ENCODE measurements around the gene RNF212B. TPM values are rescaled to one million over a fixed set of nuclear protein-coding genes. Genes with fewer than 3 reads are reported as not detected.
A peak's percentile ranks its signal among the peaks of the same experiment; 100 is the strongest.

RNF212B gene
- total and polyA plus RNA-seq, 2 of the 13 experiments (the other 11 are each of a cell fraction or from before 2014, with no cell fraction given) = 0.05 TPM; not detected in 1

GRCh38 chr14:23320584-23321571, 83.1 kb downstream of the RNF212B start, which contains the start of gene PABPN1 (continued):
- TF ChIP-seq JUND (CRISPR knock-in tag; IDR thresholded peaks at IDR 0.05) = no peak; the same call in 1 of the 2 replicates
- peak; percentile 80 for TF ChIP-seq PAWR (CRISPR knock-in tag; IDR thresholded peaks at IDR 0.05; ENCODE audit: borderline replicate concordance)
- TF ChIP-seq MED8 (CRISPR knock-in tag; IDR thresholded peaks at IDR 0.05; ENCODE audit: insufficient replicate concordance) = peak; percentile 81
- TF ChIP-seq, protein P1, sequence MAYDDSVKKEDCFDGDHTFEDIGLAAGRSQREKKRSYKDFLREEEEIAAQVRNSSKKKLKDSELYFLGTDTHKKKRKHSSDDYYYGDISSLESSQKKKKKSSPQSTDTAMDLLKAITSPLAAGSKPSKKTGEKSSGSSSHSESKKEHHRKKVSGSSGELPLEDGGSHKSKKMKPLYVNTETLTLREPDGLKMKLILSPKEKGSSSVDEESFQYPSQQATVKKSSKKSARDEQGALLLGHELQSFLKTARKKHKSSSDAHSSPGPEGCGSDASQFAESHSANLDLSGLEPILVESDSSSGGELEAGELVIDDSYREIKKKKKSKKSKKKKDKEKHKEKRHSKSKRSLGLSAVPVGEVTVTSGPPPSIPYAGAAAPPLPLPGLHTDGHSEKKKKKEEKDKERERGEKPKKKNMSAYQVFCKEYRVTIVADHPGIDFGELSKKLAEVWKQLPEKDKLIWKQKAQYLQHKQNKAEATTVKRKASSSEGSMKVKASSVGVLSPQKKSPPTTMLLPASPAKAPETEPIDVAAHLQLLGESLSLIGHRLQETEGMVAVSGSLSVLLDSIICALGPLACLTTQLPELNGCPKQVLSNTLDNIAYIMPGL (CRISPR knock-in tag; IDR thresholded peaks at IDR 0.05; ENCODE audit: borderline replicate concordance in 1 of 2, low read depth in 1 of 2) = peak; percentile 90 to 93
- no peak for TF ChIP-seq TCF7 (IDR thresholded peaks at IDR 0.05; ENCODE audit: low read depth)
- peak; percentile 98 for TF ChIP-seq ZFP36L1 (CRISPR knock-in tag; IDR thresholded peaks at IDR 0.05)
- TF ChIP-seq NCOR1 (IDR thresholded peaks at IDR 0.05; ENCODE audit: borderline replicate concordance, low read length) = peak; percentile 95
- peak; percentile 77; the same call in 1 of the 2 replicates for TF ChIP-seq ZNF569 (CRISPR knock-in tag; IDR thresholded peaks at IDR 0.05; ENCODE audit: borderline replicate concordance)
- peak; percentile 84 for TF ChIP-seq KDM4B (CRISPR knock-in tag; IDR thresholded peaks at IDR 0.05)
- TF ChIP-seq, protein P2, sequence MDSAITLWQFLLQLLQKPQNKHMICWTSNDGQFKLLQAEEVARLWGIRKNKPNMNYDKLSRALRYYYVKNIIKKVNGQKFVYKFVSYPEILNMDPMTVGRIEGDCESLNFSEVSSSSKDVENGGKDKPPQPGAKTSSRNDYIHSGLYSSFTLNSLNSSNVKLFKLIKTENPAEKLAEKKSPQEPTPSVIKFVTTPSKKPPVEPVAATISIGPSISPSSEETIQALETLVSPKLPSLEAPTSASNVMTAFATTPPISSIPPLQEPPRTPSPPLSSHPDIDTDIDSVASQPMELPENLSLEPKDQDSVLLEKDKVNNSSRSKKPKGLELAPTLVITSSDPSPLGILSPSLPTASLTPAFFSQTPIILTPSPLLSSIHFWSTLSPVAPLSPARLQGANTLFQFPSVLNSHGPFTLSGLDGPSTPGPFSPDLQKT (CRISPR knock-in tag; IDR thresholded peaks at IDR 0.05; ENCODE audit: borderline replicate concordance) = no peak
- peak; percentile 89 for TF ChIP-seq ZFP36L2 (CRISPR knock-in tag; IDR thresholded peaks at IDR 0.05)
- peak; percentile 99 for TF ChIP-seq TARDBP (CRISPR knock-in tag; IDR thresholded peaks at IDR 0.05)
- TF ChIP-seq JDP2 (CRISPR knock-in tag; IDR thresholded peaks at IDR 0.05; ENCODE audit: borderline replicate concordance) = peak; percentile 61; the same call in 1 of the 2 replicates
- TF ChIP-seq ZNF639 (CRISPR knock-in tag; conservative IDR thresholded peaks at IDR 0.05) = peak; percentile 96
- no peak; the same call in 1 of the 2 replicates for TF ChIP-seq ZNF33A (CRISPR knock-in tag; IDR thresholded peaks at IDR 0.05; ENCODE audit: borderline replicate concordance)
- TF ChIP-seq ZNF496 (CRISPR knock-in tag; IDR thresholded peaks at IDR 0.05; ENCODE audit: insufficient replicate concordance) = no peak
- peak; percentile 91 for TF ChIP-seq ZNF564 (CRISPR knock-in tag; IDR thresholded peaks at IDR 0.05)
- TF ChIP-seq, protein P3, sequence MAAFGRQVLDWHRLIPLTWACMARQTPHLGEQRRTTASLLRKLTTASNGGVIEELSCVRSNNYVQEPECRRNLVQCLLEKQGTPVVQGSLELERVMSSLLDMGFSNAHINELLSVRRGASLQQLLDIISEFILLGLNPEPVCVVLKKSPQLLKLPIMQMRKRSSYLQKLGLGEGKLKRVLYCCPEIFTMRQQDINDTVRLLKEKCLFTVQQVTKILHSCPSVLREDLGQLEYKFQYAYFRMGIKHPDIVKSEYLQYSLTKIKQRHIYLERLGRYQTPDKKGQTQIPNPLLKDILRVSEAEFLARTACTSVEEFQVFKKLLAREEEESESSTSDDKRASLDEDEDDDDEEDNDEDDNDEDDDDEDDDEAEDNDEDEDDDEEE (CRISPR knock-in tag; IDR thresholded peaks at IDR 0.05) = peak; percentile 93
- TF ChIP-seq NFE2L2 (IDR thresholded peaks at IDR 0.05; ENCODE audit: low read length) = peak; percentile 1; the same call in 1 of the 2 replicates
- peak; percentile 74 for TF ChIP-seq AHR (CRISPR knock-in tag; IDR thresholded peaks at IDR 0.05)
- TF ChIP-seq SMARCE1 (IDR thresholded peaks at IDR 0.05; ENCODE audit: borderline replicate concordance) = no peak
- TF ChIP-seq MLLT10 (CRISPR knock-in tag; IDR thresholded peaks at IDR 0.05) = no peak
- 0 out of 2 replicates have a peak, but pooled peaks have one; percentile 4 for TF ChIP-seq GFI1 (CRISPR knock-in tag; IDR thresholded peaks at IDR 0.05; ENCODE audit: borderline replicate concordance)
- no peak for TF ChIP-seq TCF7L2 (IDR thresholded peaks at IDR 0.05; ENCODE audit: low read depth, low read length)

All from HepG2 (cell line).